Epithelial cell of esophagus (primary cell): Measurements from ENCODE around the gene PFKL.

Experiments
- DNase-seq: peaks from one replicate; pipeline ENCODE4 v3.0.0; 2010; ENCODE audit warnings: low read depth
- H3K4me3 ChIP-seq: 2 replicates; pipeline ENCODE4 v1.5.1; 2011; ENCODE audit warnings: mild to moderate bottlenecking, low read length, control low read depth
- TF ChIP-seq, protein P1 (sequence below): IDR thresholded peaks from 2 replicates; pipeline ENCODE4 v1.5.1; 2011; ENCODE audit warnings: low read depth, mild to moderate bottlenecking, low read length, control low read depth, inconsistent platforms; ENCODE audit not compliant: insufficient read depth; ENCODE audit errors: missing control alignments

Gene PFKL

DNA sequence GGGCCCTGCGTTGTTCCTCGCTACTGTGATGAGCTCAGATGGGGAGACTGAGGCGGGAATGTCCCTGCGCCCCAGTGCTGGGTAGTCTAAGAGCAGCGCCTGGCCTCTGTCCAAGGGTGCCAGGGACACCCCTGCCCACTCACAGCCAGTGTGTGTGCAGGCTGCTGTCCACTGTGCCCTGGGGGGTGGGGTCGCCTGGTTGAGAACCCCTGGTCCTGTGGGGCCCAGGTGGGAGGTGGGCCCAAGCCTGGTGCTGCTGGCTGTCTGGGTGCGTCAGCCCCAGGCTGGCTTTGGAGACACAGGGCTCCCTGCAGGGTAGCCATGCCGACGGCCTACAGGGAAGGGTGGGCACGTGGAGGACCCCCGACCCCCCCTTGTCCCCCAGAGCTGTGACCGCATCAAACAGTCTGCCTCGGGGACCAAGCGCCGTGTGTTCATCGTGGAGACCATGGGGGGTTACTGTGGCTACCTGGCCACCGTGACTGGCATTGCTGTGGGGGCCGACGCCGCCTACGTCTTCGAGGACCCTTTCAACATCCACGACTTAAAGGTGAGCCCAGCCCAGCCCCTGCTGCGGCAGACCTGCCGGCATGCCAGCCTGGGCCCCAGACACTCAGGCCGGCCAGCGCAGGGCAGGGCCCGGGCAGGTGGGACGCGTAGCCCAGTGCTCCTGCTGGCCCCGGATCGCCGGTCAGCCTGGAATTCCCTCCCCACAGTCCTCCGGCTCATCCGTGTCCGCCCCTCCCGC is 24.4 kb downstream of the PFKL start:
- H3K4me3 ChIP-seq, result no peak overlapping the region
- DNase-seq, result no peak
- TF ChIP-seq, protein P1, sequence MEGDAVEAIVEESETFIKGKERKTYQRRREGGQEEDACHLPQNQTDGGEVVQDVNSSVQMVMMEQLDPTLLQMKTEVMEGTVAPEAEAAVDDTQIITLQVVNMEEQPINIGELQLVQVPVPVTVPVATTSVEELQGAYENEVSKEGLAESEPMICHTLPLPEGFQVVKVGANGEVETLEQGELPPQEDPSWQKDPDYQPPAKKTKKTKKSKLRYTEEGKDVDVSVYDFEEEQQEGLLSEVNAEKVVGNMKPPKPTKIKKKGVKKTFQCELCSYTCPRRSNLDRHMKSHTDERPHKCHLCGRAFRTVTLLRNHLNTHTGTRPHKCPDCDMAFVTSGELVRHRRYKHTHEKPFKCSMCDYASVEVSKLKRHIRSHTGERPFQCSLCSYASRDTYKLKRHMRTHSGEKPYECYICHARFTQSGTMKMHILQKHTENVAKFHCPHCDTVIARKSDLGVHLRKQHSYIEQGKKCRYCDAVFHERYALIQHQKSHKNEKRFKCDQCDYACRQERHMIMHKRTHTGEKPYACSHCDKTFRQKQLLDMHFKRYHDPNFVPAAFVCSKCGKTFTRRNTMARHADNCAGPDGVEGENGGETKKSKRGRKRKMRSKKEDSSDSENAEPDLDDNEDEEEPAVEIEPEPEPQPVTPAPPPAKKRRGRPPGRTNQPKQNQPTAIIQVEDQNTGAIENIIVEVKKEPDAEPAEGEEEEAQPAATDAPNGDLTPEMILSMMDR, result no peak

DNA sequence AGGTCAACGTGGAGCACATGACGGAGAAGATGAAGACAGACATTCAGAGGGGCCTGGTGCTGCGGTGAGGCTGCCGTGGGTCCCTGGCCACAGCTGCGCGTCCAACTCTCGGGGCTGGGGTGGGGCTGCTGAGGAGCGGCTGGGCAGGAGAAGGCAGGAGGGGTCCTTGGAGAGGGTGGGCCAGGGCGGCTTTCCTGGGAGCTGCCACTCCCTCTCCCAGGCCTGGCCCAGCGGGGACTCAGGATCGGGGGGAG is 24.9 kb downstream of the PFKL start:
- DNase-seq, result no peak
- TF ChIP-seq, protein P1, result no peak
- no peak overlapping the region for H3K4me3 ChIP-seq

DNA sequence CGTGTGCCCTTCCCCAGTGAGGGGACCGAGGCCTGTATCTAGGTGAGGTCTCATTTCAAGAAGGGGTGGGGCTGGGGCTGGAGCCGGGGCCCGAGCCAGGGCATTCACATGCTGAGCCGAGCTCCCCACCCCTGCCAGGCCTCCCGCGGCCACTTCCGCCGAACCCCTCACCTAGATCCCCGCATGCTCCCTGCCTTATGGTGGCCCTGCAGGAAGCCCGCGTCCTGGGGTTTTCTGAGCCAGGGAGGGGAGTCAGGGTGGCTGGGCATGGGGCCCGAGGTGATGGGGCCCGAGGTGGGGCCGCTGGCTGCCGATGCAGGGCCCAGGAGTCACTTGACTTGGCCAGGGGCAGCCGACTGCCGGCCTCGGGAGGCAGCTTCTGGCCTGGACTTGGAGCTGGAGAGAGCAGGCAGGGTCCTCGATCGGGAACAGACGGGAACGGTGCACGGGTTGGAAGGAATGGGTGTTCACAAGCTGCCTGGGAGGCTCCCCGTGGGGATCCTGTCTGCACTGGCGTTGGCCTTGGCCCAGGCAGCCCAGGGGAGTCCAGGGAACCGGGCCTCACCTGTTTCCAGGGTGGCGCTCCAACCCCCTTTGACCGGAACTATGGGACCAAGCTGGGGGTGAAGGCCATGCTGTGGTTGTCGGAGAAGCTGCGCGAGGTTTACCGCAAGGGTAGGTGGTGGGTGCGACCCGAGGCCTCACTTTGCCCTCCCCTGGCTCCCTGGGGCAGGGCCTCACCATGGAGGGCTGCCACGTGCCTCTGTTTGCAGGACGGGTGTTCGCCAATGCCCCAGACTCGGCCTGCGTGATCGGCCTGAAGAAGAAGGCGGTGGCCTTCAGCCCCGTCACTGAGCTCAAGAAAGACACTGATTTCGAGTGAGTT is 25.8 kb downstream of the PFKL start:
- TF ChIP-seq, protein P1, result no peak
- DNase-seq, result no peak
- no peak overlapping the region for H3K4me3 ChIP-seq

DNA sequence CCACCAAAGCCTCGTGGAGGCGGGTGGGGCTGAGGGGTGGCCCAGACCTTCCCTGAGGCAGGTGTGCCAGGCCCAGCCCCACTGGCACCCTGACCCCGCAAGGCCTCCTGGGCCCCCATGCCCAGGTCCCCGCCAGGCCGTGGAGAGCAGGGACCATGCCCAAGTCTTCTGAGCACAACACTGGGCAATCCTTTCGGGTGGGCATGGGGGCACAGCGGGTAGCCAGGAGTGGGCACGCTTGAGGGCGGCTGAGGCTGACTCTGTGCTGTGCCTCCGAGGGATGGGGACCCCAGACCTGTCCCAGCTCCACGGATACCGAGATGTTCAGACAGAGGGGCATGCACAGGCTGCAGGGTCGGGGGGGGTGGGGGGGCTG is 26.4 kb downstream of the PFKL start:
- TF ChIP-seq, protein P1, result no peak
- H3K4me3 ChIP-seq, result no peak overlapping the region

DNA sequence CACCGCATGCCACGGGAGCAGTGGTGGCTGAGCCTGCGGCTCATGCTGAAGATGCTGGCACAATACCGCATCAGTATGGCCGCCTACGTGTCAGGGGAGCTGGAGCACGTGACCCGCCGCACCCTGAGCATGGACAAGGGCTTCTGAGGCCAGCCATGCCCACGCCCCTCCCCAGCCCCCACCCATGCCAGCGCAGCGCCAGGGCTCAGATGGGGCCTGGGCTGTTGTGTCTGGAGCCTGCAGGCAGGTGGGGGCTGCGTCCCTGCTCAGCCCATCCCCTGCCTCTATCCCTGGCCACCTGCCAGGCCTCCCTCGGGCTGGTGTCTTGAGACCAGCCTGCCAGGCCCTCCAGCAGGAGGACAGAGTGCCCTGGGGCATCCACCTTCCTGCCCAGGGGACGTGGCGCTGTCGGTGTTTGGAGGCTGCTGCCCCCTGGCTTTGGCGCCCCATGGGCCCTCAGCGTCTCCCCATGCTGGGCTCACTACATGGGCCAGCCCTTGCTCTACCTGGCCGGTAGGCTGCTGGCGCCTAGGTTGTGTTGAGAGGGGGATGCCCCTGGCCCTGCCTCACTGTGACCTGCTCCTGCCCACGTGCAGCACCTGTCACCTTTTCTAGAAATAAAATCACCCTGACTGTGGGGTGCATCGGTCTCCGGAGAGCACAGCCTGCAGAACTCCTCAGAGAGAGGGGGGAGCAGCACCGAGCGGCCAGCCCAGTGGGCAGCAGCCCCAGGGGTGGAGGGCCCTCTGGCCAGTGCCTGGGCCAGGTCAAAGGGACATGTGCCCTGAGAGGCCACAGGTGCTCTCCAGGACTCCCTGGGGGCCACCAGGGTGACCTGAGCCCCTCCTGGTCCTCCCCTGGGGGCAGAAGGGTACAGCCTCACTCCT is 27.1 kb downstream of the PFKL start:
- TF ChIP-seq, protein P1, result peak; percentile 5
- DNase-seq, result no peak
- H3K4me3 ChIP-seq, result no peak overlapping the region

More for the DNA sequence above, 26.4 kb downstream of the PFKL start:
- DNase-seq, result no peak

DNA sequence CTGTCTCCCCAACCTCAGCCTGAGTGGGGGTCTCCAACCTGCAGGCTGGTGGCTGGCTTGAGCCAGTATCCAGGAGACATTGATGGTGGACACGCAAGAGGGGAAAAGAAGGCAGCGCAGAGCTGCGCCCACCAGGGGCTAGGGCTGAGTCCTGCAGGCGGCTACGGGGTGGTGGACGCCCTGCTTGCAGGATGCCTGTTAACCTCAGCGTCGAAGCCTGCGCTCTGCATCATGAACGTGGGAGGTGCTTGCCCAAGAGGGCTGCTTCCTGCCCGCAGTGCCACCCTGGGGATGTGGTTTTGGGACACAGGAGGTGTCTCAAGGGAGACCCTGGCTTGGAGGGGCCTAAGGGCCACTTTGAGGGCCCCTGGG is 27.7 kb downstream of the PFKL start:
- TF ChIP-seq, protein P1, result no peak

More for the DNA sequence above, 27.7 kb downstream of the PFKL start:
- no peak overlapping the region for H3K4me3 ChIP-seq
- no peak for DNase-seq
